ENCODE results near the gene KLHL29.

The KLHL29 gene

GRCh38 chr2:23654756-23655155 lies 269.8 kb downstream of the KLHL29 start:
- H3K27ac ChIP-seq (ENCODE audit: low read depth, low read length) = no peak overlapping the region
- no peaks in the 10 kb centered on the region for H3K4me1 ChIP-seq (ENCODE audit: control insufficient read depth, low read length)

GRCh38 chr2:23655934-23656596 lies 271.1 kb downstream of the KLHL29 start:
- Histone ChIP-seq H3K9me2 (replicated peaks; ENCODE audit: control insufficient read depth, low read length) (no peaks in the 10 kb centered on the region), H4K20me1 (ENCODE audit: control insufficient read depth, insufficient read depth, low read depth, low read length) (no peaks in the 10 kb centered on the region), H3K36me3 (ENCODE audit: control insufficient read depth, low read length) (no peaks in the 10 kb centered on the region), H3K4me2 (ENCODE audit: low read length) (no peak overlapping the region), H3K79me2 (ENCODE audit: control insufficient read depth, low read length) (no peaks in the 10 kb centered on the region), H3K4me3 (ENCODE audit: low read length) (no peak overlapping the region), H3K27ac (ENCODE audit: low read depth, low read length) (no peak overlapping the region), H3F3A (ENCODE audit: control insufficient read depth, insufficient read depth) (no peaks in the 10 kb centered on the region), H3K4me1 (ENCODE audit: control insufficient read depth, low read length) (no peaks in the 10 kb centered on the region), H3K9me3 (ENCODE audit: control insufficient read depth, insufficient read depth, low read length) (no peaks in the 10 kb centered on the region), H3K27me3 (ENCODE audit: control insufficient read depth, low read length) (no peaks in the 10 kb centered on the region)
- TF ChIP-seq, protein P1, sequence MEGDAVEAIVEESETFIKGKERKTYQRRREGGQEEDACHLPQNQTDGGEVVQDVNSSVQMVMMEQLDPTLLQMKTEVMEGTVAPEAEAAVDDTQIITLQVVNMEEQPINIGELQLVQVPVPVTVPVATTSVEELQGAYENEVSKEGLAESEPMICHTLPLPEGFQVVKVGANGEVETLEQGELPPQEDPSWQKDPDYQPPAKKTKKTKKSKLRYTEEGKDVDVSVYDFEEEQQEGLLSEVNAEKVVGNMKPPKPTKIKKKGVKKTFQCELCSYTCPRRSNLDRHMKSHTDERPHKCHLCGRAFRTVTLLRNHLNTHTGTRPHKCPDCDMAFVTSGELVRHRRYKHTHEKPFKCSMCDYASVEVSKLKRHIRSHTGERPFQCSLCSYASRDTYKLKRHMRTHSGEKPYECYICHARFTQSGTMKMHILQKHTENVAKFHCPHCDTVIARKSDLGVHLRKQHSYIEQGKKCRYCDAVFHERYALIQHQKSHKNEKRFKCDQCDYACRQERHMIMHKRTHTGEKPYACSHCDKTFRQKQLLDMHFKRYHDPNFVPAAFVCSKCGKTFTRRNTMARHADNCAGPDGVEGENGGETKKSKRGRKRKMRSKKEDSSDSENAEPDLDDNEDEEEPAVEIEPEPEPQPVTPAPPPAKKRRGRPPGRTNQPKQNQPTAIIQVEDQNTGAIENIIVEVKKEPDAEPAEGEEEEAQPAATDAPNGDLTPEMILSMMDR (IDR thresholded peaks at IDR 0.05; ENCODE audit: low read depth, low read length, poor library complexity, severe bottlenecking) = no peak
- no peak for TF ChIP-seq EZH2phosphoT487 (IDR thresholded peaks at IDR 0.05; ENCODE audit: borderline replicate concordance, low read length)

More at GRCh38 chr2:23654756-23655155, 269.8 kb downstream of the KLHL29 start:
- no peak overlapping the region for H3K4me3 ChIP-seq (ENCODE audit: low read length)
- H3K79me2 ChIP-seq (ENCODE audit: control insufficient read depth, low read length) = no peaks in the 10 kb centered on the region
- no peaks in the 10 kb centered on the region for H3K36me3 ChIP-seq (ENCODE audit: control insufficient read depth, low read length)
- no peaks in the 10 kb centered on the region for H3K9me3 ChIP-seq (ENCODE audit: control insufficient read depth, insufficient read depth, low read length)
- TF ChIP-seq, protein P1 (IDR thresholded peaks at IDR 0.05; ENCODE audit: low read depth, low read length, poor library complexity, severe bottlenecking) = no peak
- no peak for TF ChIP-seq EZH2phosphoT487 (IDR thresholded peaks at IDR 0.05; ENCODE audit: borderline replicate concordance, low read length)
- H3K27me3 ChIP-seq (ENCODE audit: control insufficient read depth, low read length) = no peaks in the 10 kb centered on the region
- no peaks in the 10 kb centered on the region for H4K20me1 ChIP-seq (ENCODE audit: control insufficient read depth, insufficient read depth, low read depth, low read length)
- no peaks in the 10 kb centered on the region for H3K9me2 ChIP-seq (replicated peaks; ENCODE audit: control insufficient read depth, low read length)
- no peaks in the 10 kb centered on the region for H3F3A ChIP-seq (ENCODE audit: control insufficient read depth, insufficient read depth)
- no peak overlapping the region for H3K4me2 ChIP-seq (ENCODE audit: low read length)

GRCh38 chr2:23656597-23656973 lies 271.6 kb downstream of the KLHL29 start:
- Histone ChIP-seq H3K4me1 (ENCODE audit: control insufficient read depth, low read length) (no peaks in the 10 kb centered on the region), H3K79me2 (ENCODE audit: control insufficient read depth, low read length) (no peaks in the 10 kb centered on the region), H3K9me3 (ENCODE audit: control insufficient read depth, insufficient read depth, low read length) (no peaks in the 10 kb centered on the region), H3F3A (ENCODE audit: control insufficient read depth, insufficient read depth) (no peaks in the 10 kb centered on the region), H3K9me2 (replicated peaks; ENCODE audit: control insufficient read depth, low read length) (no peaks in the 10 kb centered on the region), H3K27me3 (ENCODE audit: control insufficient read depth, low read length) (no peaks in the 10 kb centered on the region), H3K4me2 (ENCODE audit: low read length) (no peak overlapping the region), H3K27ac (ENCODE audit: low read depth, low read length) (no peak overlapping the region), H4K20me1 (ENCODE audit: control insufficient read depth, insufficient read depth, low read depth, low read length) (no peaks in the 10 kb centered on the region), H3K4me3 (ENCODE audit: low read length) (no peak overlapping the region), H3K36me3 (ENCODE audit: control insufficient read depth, low read length) (no peaks in the 10 kb centered on the region)
- no peak for TF ChIP-seq EZH2phosphoT487 (IDR thresholded peaks at IDR 0.05; ENCODE audit: borderline replicate concordance, low read length)
- TF ChIP-seq, protein P1 (IDR thresholded peaks at IDR 0.05; ENCODE audit: low read depth, low read length, poor library complexity, severe bottlenecking) = no peak
